Fibroblast of skin of left quadriceps (primary cell): ENCODE results near the gene PGA5.
A peak's percentile ranks its signal among the peaks of the same experiment; 100 is the strongest.
"Not testable (repeated sequence)": the region's sequence is repeated elsewhere in the genome, so short reads cannot be mapped to it uniquely, and the experiment has no call there.

Source experiments
- DNase-seq, 2 experiments: peaks; one replicate each; pipeline ENCODE4 v3.0.0-alpha.2; 2013; ENCODE audit warnings: low read depth in 2 of 2

Gene PGA5

DNA sequence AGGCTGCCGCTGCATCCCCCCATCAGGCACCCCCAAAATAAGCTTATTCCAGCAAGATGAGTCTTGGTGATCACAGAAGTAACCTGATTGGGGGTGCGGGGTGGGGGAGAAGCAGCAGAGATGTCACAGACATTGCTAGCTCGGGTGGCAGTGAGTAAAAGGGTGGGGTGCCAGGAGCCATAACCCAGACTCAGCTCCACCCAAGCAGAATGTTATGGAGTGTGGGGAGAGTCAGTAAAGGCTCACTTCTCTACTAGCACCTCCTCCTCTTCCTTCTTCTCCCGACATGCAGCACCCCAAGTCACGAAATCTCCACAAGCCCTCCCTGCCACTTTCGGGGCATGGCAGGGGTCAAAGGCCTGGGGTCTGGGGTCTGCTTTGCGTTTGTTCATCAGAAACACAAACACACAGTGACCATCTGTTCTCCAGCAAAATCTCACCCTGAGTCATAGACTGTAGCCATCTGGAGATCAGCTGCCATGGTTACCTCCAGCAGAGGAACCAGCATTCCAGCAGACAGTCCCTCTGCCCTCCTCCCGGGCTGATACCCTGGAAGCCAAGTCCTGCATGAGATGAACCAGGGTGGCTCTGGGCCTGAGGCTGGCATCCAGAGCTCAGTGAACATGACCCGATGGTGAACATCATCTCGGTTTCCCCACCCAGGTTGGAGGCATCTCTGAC is 14.4 kb upstream of the PGA5 start:
- not testable (repeated sequence) for DNase-seq

DNA sequence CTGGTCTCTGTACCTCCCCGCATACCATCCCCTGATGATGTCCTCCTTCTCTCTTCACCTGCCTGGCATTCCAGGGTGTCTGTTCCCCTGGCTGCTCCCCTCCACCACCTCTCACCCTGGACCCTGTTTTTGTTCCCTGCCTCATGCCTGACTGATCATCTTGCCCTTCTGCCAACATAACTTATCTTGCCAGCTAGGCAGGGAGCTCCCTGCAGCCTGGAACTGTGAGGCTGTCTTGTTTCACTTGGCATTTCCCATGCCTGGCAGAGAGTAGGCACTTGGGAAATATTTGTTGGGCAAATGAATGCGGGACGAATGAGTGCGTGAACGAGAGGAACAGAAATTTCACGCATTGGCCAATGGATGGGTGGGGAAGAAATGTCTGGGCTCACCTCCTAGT is 11.5 kb upstream of the PGA5 start:
- DNase-seq: not testable (repeated sequence)

DNA sequence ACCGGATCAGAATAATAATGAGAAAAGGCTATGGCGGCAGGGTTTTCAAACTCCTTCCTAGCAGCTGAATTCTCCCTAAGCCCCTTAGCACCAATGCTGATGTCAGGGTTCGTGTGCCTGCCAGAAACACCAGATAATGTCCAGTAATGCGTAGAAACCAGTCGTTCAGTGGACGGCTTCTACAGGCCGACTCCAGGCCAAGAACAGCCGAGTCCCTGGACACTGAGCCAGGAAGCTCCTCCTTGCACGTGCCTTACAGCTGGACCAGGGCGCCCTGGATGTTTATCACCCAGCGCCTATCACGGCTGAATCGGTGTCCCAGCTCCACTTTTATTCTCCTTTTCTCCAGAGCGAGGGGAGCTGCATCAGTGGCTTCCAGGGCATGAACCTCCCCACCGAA is 9.9 kb upstream of the PGA5 start:
- not testable (repeated sequence) for DNase-seq

- DNase-seq: not testable (repeated sequence)
Observed at GRCh38 chr11:61231585-61231984, 9.4 kb upstream of the PGA5 start.

DNA sequence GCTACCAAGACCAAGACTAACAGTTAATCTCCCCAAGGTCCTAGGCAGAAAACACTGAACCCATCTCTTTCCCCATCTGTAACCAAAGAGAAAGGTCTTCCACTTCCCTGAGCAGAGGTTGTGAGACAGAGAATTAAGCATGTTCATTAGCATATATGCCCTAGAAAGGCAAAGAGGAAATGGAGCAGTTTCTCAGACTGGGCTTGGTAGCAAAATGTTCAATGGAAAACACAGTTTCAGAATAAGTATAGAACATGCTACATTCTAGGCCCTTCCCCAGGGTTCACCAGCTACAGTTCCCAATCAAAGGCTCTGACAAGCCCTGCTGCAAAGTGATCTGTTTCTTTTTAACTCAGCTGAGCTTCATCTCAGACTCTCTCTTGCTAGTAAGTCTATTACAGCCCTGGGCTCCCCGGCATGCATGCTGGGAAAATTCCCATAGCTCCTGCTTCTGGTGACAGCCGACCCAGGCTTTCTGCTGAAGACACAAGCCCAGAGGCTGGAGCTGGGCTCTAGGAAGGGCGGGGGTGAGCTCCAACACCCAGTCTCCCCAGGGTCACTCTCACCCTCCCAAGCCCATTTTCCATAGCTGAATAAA is 8.3 kb upstream of the PGA5 start:
- DNase-seq: not testable (repeated sequence)

DNA sequence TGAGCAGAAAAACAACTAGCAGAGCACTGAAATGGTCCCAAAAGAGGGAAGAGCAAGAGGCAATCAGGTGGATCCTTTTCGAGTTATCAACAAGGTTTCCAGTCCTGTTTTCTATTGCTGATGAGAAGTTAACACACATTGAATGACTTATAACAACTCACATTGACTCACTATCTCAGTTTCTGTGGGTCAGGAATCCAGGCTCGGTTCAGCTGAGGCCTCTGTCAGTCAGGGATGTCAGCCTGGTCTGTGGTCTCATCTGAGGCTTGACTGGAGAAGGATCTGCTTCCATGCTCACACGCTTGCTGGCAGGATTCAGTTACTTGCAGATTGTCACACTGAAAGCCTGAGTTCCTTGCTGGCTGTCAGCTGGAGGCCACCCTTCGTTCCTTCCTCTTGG is 3.8 kb upstream of the PGA5 start:
- DNase-seq: not testable (repeated sequence)

GRCh38 chr11:61240288-61240687 is 687 bp upstream of the PGA5 start:
- not testable (repeated sequence) for DNase-seq

GRCh38 chr11:61241526-61241925 is 551 bp downstream of the PGA5 start:
- DNase-seq: not testable (repeated sequence)

DNA sequence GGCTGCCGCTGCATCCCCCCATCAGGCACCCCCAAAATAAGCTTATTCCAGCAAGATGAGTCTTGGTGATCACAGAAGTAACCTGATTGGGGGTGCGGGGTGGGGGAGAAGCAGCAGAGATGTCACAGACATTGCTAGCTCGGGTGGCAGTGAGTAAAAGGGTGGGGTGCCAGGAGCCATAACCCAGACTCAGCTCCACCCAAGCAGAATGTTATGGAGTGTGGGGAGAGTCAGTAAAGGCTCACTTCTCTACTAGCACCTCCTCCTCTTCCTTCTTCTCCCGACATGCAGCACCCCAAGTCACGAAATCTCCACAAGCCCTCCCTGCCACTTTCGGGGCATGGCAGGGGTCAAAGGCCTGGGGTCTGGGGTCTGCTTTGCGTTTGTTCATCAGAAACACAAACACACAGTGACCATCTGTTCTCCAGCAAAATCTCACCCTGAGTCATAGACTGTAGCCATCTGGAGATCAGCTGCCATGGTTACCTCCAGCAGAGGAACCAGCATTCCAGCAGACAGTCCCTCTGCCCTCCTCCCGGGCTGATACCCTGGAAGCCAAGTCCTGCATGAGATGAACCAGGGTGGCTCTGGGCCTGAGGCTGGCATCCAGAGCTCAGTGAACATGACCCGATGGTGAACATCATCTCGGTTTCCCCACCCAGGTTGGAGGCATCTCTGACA is 4.4 kb downstream of the PGA5 start:
- DNase-seq: not testable (repeated sequence)

- DNase-seq: not testable (repeated sequence)
Observed at GRCh38 chr11:61248071-61248470, 7.1 kb downstream of the PGA5 start.

DNA sequence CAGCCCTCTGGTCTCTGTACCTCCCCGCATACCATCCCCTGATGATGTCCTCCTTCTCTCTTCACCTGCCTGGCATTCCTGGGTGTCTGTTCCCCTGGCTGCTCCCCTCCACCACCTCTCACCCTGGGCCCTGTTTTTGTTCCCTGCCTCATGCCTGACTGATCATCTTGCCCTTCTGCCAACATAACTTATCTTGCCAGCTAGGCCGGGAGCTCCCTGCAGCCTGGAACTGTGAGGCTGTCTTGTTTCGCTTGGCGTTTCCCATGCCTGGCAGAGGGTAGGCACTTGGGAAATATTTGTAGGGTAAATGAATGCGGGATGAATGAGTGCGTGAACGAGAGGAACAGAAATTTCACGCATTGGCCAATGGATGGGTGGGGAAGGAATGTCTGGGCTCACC is 8.2 kb downstream of the PGA5 start:
- DNase-seq: not testable (repeated sequence)

- DNase-seq: not testable (repeated sequence)
Observed at GRCh38 chr11:61250796-61251765, 10.1 kb downstream of the PGA5 start.

DNA sequence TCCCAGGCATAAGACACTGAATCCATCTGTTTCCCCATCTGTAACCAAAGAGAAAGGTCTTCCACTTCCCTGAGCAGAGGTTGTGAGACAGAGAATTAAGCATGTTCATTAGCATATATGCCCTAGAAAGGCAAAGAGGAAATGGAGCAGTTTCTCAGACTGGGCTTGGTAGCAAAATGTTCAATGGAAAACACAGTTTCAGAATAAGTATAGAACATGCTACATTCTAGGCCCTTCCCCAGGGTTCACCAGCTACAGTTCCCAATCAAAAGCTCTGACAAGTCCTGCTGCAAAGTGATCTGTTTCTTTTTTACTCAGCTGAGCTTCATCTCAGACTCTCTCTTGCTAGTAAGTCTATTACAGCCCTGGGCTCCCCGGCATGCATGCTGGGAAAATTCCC is 11.4 kb downstream of the PGA5 start:
- DNase-seq: not testable (repeated sequence)

- peak; percentile 7 to 8 for DNase-seq
Observed at GRCh38 chr11:61254403-61255025, 13.5 kb downstream of the PGA5 start.

DNA sequence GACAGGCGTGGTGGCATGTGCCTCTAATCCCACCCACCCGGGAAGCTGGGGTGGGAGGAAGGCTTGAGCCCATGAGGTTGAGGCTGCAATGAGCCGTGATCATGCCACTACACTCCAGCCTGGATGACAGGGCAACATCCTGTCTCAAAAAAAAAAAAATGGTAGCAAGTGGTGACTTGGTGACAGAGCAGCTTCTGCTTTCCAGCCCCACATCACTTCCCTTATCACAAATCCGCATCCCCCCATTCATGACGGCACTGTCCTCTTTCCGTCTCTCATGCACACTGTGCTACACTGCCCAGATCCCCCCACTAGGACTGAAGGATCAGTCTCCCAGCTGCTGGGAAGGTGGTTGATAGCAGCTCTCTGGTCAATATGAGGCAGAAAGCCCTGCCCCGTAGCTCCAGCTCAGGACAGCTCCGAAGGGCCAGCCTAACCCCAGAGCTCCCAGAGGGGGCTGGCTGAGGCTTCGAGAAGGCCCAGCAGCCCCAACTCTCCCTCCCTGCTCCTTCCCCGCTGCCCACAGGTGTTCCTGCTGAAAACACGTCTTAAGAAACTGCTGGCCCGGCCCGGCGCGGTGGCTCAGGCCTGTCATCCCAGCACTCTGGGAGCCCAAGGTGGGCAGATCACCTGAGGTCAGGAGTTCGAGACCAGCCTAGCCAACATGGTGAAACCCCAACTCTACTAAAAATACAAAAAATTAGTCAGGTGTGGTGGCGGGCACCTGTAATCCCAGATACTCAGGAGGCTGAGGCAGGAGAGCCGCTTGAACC is 15.9 kb downstream of the PGA5 start:
- no peak for DNase-seq

GRCh38 chr11:61258546-61258945 is 17.6 kb downstream of the PGA5 start:
- no peak for DNase-seq

- no peak for DNase-seq
Observed at GRCh38 chr11:61259363-61259762, 18.4 kb downstream of the PGA5 start.

DNA sequence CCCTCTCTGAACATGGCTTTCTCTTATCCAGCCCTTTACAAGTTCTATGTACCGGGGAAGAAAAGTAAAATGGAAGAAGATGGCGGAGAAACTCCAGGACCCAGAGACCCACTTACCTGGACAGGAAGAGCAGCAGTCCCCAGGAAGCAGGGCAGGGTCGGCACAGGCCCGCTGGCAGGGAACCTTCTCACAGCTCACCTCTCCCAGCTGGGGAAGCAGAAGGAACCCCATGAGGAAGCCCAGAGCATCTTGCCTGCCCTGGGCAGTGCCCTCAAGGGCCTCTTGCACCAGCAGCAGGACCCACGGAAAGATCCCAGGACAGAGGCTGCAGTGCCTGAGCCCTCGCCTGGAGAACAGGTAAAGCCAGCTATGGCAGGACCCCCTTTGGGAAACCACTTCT is 23.4 kb downstream of the PGA5 start:
- no peak for DNase-seq

DNA sequence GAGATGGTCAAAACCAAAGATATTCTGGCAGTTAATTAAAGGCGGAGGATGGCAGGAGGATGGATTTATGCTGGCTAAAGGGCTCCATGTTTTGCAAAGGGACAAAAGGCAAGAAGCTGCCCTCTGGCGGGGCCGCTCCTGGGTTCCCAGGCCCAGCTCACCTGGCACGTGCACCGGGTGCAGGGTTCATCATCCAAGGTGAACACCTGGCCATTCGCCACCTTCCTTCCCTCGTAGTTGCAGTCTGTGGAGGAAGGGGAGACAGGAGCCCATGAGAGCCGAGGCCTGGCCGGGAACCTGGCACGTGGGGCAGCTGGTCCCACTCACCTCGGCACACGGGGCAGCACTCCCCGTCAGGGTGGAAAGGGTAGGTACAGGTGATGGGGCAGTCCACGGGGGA is 23.8 kb downstream of the PGA5 start:
- no peak for DNase-seq

GRCh38 chr11:61265357-61265756 is 24.4 kb downstream of the PGA5 start:
- no peak for DNase-seq

DNA sequence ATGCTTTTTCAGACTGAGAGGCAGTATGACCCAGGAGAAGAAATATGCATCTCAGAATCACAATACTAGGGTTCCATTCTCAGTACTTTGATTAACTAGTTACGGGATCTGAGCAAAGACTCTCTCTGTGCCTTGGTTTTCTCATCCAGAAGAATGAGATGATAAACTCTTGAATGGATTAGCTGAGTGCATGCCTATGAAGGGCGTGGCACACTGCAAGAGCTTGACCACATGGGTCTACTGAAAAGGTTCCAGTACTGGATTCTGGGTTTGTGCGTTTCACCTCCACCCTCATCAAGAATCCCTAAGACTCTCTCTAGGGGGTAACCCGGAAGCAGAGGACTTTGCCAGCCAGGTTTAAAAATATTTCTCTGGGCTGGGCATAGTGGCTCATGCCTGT is 25.6 kb downstream of the PGA5 start:
- no peak for DNase-seq
